Ovary (tissue), 3 donors: ENCODE data around the gene SEZ6L2.

Experiments
- POLR2A ChIP-seq: fragments of 450-650 bp; IDR thresholded peaks from one replicate; pipeline ENCODE4 v1.6.1; 2017; ENCODE audit warnings: antibody characterized with exemption, mild to moderate bottlenecking, moderate library complexity
- TF ChIP-seq, protein P1 (sequence below), 3 donors: fragments of 450-650 bp in 2 of 3; fragments of 200-600 bp in 1 of 3; IDR thresholded peaks; one replicate each; pipeline versions ENCODE4 v1.5.1 to v1.8.0; 2016 to 2022; ENCODE audit warnings: antibody characterized with exemption in 3 of 3, mild to moderate bottlenecking in 1 of 3
- donor health status: DM: no; HTN: no; CAD: no.

DNA sequence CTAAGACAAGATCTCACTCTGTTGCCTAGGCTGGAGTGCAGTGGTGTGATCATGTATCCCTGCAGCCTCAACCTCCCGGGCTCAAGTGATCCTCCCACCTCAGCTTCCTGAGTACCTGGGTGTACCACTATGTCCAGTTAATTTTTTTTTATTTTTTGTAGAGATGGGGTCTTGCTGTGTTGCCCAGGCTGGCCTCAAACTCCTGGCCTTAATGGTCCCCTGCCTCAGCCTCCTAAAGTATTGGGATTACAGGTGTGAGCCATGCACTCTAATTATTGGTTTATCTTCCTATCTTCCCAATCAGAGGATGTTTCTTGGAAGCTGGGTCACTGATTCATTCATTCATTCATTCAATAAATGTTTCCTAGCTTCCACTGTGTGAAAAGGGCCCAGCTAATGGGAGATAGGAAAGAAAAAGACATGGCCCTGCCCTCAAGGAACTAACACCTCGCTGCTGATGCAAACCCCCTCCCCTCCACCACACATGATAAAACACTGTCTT lies 9.4 kb upstream of the SEZ6L2 start:
- TF ChIP-seq, protein P1, sequence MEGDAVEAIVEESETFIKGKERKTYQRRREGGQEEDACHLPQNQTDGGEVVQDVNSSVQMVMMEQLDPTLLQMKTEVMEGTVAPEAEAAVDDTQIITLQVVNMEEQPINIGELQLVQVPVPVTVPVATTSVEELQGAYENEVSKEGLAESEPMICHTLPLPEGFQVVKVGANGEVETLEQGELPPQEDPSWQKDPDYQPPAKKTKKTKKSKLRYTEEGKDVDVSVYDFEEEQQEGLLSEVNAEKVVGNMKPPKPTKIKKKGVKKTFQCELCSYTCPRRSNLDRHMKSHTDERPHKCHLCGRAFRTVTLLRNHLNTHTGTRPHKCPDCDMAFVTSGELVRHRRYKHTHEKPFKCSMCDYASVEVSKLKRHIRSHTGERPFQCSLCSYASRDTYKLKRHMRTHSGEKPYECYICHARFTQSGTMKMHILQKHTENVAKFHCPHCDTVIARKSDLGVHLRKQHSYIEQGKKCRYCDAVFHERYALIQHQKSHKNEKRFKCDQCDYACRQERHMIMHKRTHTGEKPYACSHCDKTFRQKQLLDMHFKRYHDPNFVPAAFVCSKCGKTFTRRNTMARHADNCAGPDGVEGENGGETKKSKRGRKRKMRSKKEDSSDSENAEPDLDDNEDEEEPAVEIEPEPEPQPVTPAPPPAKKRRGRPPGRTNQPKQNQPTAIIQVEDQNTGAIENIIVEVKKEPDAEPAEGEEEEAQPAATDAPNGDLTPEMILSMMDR (IDR thresholded peaks at IDR 0.05) = no peak
- TF ChIP-seq POLR2A = no peak
